GM12878 (cell line): ENCODE measurements around the gene SCARF1. TPM values are rescaled to one million over a fixed set of nuclear protein-coding genes. Genes with fewer than 3 reads are reported as not detected.
A peak's percentile ranks its signal among the peaks of the same experiment; 100 is the strongest.

ENCODE experiments used
- ATAC-seq: fragments of 200-7000 bp; cut with Tn5 transposase; 3 replicates; pipeline ENCODE4 v1.9.1; 2020; ENCODE audit warnings: mild to moderate bottlenecking, moderate library complexity
- BruUV-seq: library from RNA; stranded (reverse); fragments of 400-500 nt; replicated peaks from 2 replicates; lab custom pipeline; 2021; lab: Mats Ljungman, UMichigan
- CTCF ChIA-PET: fragments of 300-600 bp; sonication (Branson Sonifier 250); formaldehyde crosslinking; extraction: SDS; loops from one replicate; lab custom pipeline; 2021; ENCODE audit warnings: inconsistent platforms; lab: Yijun Ruan, JAX
- POLR2A ChIA-PET: fragments of 350-600 bp; formaldehyde crosslinking; extraction: SDS; loops from one replicate; lab custom pipeline; 2021; ENCODE audit warnings: inconsistent platforms; lab: Charles Lee
- RAD21 ChIA-PET: fragments of 300-600 bp; sonication (Branson Sonifier 250); formaldehyde crosslinking; loops from one replicate; lab custom pipeline; 2023; ENCODE audit warnings: antibody characterized with exemption; ENCODE audit not compliant: unreplicated experiment; lab: Charles Lee
- SMC1A ChIA-PET: fragments of 300-600 bp; sonication (Branson Sonifier 250); formaldehyde crosslinking; loops from one replicate; lab custom pipeline; 2023; ENCODE audit not compliant: unreplicated experiment, uncharacterized antibody; lab: Charles Lee
- DNase-seq: peaks from one replicate; pipeline ENCODE4 v3.0.0-alpha.2; 2011; ENCODE audit warnings: low read depth, low spot score
- FAIRE-seq: peaks from 3 replicates; lab custom pipeline; 2011; peaks lifted over from hg19 to GRCh38; lab: Jason Lieb, UNC
- H2AFZ ChIP-seq: 2 replicates; pipeline ENCODE4 v1.6.0; 2011; ENCODE audit warnings: low read depth, low read length, control low read depth; ENCODE audit not compliant: control insufficient read depth
- H3K27ac ChIP-seq: 2 replicates; pipeline ENCODE4 v1.5.1; 2011; ENCODE audit warnings: control low read depth; ENCODE audit not compliant: control insufficient read depth, insufficient read depth
- H3K27me3 ChIP-seq, 2 experiments: replicated peaks in 1 of 2; 2 replicates each; pipeline versions ENCODE4 v1.6.0 to v1.6.1; 2011; ENCODE audit warnings: low read length in 1 of 2; ENCODE audit not compliant: control insufficient read depth in 2 of 2, insufficient read depth in 2 of 2
- H3K36me3 ChIP-seq, 2 experiments: 2 replicates each; pipeline ENCODE4 v1.5.1; 2011; ENCODE audit warnings: low read length in 1 of 2; ENCODE audit not compliant: control insufficient read depth in 2 of 2, insufficient read depth in 2 of 2
- H3K4me1 ChIP-seq: 2 replicates; pipeline ENCODE4 v1.6.1; 2011; ENCODE audit warnings: mild to moderate bottlenecking, low read length, moderate library complexity, mixed read lengths; ENCODE audit not compliant: control insufficient read depth, insufficient read depth
- H3K4me2 ChIP-seq: 2 replicates; pipeline ENCODE4 v1.6.0; 2011; ENCODE audit warnings: control low read depth; ENCODE audit not compliant: control insufficient read depth, insufficient read depth
- H3K4me3 ChIP-seq: fragments of 200-600 bp; sonication (generic); 2 replicates; pipeline ENCODE4 v1.5.1; 2016
- H3K79me2 ChIP-seq: 2 replicates; pipeline ENCODE4 v1.6.0; 2011; ENCODE audit warnings: low read length; ENCODE audit not compliant: control insufficient read depth, insufficient read depth
- H3K9ac ChIP-seq: 2 replicates; pipeline ENCODE4 v1.8.0; 2011; ENCODE audit warnings: low read length, control low read depth, mixed read lengths; ENCODE audit not compliant: control insufficient read depth, insufficient read depth
- H3K9me3 ChIP-seq: replicated peaks from 3 replicates; pipeline ENCODE4 v1.5.1; 2011; ENCODE audit warnings: mild to moderate bottlenecking, low read length; ENCODE audit not compliant: control insufficient read depth, insufficient read depth
- H4K20me1 ChIP-seq: 2 replicates; pipeline ENCODE4 v1.6.0; 2011; ENCODE audit not compliant: control insufficient read depth, insufficient read depth
- BACH1 ChIP-seq: fragments of 450-650 bp; IDR thresholded peaks from 2 replicates; pipeline ENCODE4 v1.6.1; 2017; ENCODE audit warnings: mild to moderate bottlenecking, borderline replicate concordance
- BHLHE40 ChIP-seq, 2 experiments: fragments of 450-650 bp in 1 of 2; IDR thresholded peaks; 2 replicates each; pipeline ENCODE4 v1.6.1; 2011 to 2017; ENCODE audit warnings: low read depth in 2 of 2, borderline replicate concordance in 1 of 2, improper control_type of control experiment in 1 of 2, low read length in 1 of 2, mild to moderate bottlenecking in 1 of 2
- DPF2 ChIP-seq: fragments of 450-650 bp; IDR thresholded peaks from 2 replicates; pipeline ENCODE4 v1.6.1; 2017; ENCODE audit warnings: mild to moderate bottlenecking
- EED ChIP-seq: sonication (generic); IDR thresholded peaks from 2 replicates; pipeline ENCODE4 v1.6.1; 2016; ENCODE audit warnings: antibody characterized with exemption, low read depth
- EGR1 ChIP-seq, 2 experiments: IDR thresholded peaks; 1 replicate in 1 of 2; 2 replicates in 1 of 2; pipeline ENCODE4 v1.6.1; 2011 to 2012; ENCODE audit warnings: low read depth in 2 of 2, low read length in 2 of 2, borderline replicate concordance in 1 of 2, mild to moderate bottlenecking in 1 of 2, moderate library complexity in 1 of 2
- HDGF ChIP-seq: fragments of 450-650 bp; IDR thresholded peaks from 2 replicates; pipeline ENCODE4 v1.6.1; 2016; ENCODE audit warnings: antibody characterized with exemption
- IKZF2 ChIP-seq, 2 experiments: fragments of 450-650 bp; IDR thresholded peaks; 2 replicates each; pipeline ENCODE4 v1.6.1; 2017; ENCODE audit warnings: mild to moderate bottlenecking in 2 of 2, moderate library complexity in 2 of 2
- JUNB ChIP-seq: IDR thresholded peaks from 2 replicates; pipeline ENCODE4 v1.6.1; 2016; ENCODE audit warnings: antibody characterized with exemption, mild to moderate bottlenecking
- MEF2B ChIP-seq: fragments of 450-650 bp; IDR thresholded peaks from 2 replicates; pipeline ENCODE4 v1.6.1; 2018; ENCODE audit warnings: mild to moderate bottlenecking, moderate library complexity; ENCODE audit not compliant: partially characterized antibody, poor library complexity, severe bottlenecking
- MLLT1 ChIP-seq: fragments of 450-650 bp; IDR thresholded peaks from 2 replicates; pipeline ENCODE4 v1.6.1; 2016; ENCODE audit warnings: mild to moderate bottlenecking
- MYB ChIP-seq: fragments of 150-350 bp; IDR thresholded peaks from 2 replicates; pipeline ENCODE4 v1.6.1; 2014; ENCODE audit warnings: mild to moderate bottlenecking, low read depth, low read length, borderline replicate concordance
- NFIC ChIP-seq: IDR thresholded peaks from 2 replicates; pipeline ENCODE4 v1.6.1; 2012; ENCODE audit warnings: low read depth, mild to moderate bottlenecking, inconsistent platforms, low read length, moderate library complexity
- NR2F1 ChIP-seq: fragments of 450-650 bp; conservative IDR thresholded peaks from 2 replicates; pipeline ENCODE4 v1.6.1; 2017; ENCODE audit warnings: mild to moderate bottlenecking
- POLR2A ChIP-seq: IDR thresholded peaks from 2 replicates; pipeline ENCODE4 v1.6.1; 2011; ENCODE audit warnings: low read depth, mild to moderate bottlenecking, low read length
- RELB ChIP-seq: fragments of 450-650 bp; IDR thresholded peaks from 2 replicates; pipeline ENCODE4 v1.6.1; 2017; ENCODE audit warnings: low read depth, mild to moderate bottlenecking, moderate library complexity
- RUNX3 ChIP-seq: IDR thresholded peaks from 2 replicates; pipeline ENCODE4 v1.6.1; 2012; ENCODE audit warnings: low read length, inconsistent platforms
- SMARCA5 ChIP-seq: fragments of 450-650 bp; IDR thresholded peaks from 2 replicates; pipeline ENCODE4 v1.6.1; 2017; ENCODE audit warnings: mild to moderate bottlenecking
- SPI1 ChIP-seq: IDR thresholded peaks from 2 replicates; pipeline ENCODE4 v1.6.1; 2011; ENCODE audit warnings: low read depth, mild to moderate bottlenecking, low read length, moderate library complexity, borderline replicate concordance; ENCODE audit not compliant: insufficient read depth
- TCF12 ChIP-seq: IDR thresholded peaks from 2 replicates; pipeline ENCODE4 v1.6.1; 2011; ENCODE audit warnings: low read depth, mild to moderate bottlenecking, low read length
- TCF3 ChIP-seq: IDR thresholded peaks from 2 replicates; pipeline ENCODE4 v1.6.1; 2012; ENCODE audit warnings: low read depth, mild to moderate bottlenecking, low read length, borderline replicate concordance; ENCODE audit not compliant: insufficient read depth
- YBX1 ChIP-seq: fragments of 450-650 bp; IDR thresholded peaks from 2 replicates; pipeline ENCODE4 v1.6.1; 2016; ENCODE audit warnings: antibody characterized with exemption
- YY1 ChIP-seq: IDR thresholded peaks from 2 replicates; pipeline ENCODE4 v1.6.1; 2011; ENCODE audit warnings: low read depth, mild to moderate bottlenecking, low read length
- WGBS: methylation state at CpG from one replicate; pipeline ENCODE4 v1.1.6; 2016; ENCODE audit warnings: low lambda C conversion rate; ENCODE audit not compliant: insufficient replicate concordance, insufficient coverage; ENCODE audit errors: missing lambda C conversion rate; 5-methylcytosine and 5-hydroxymethylcytosine counted together
- in situ Hi-C: fragments of 300-500 bp; cut with MboI; formaldehyde crosslinking; loops from 9 replicates; pipeline ENCODE4 v1.14.3; 2018; ENCODE audit warnings: mixed read lengths
- intact Hi-C: fragments of 100-400 bp; cut with micrococcal nuclease; formaldehyde crosslinking; loops from one replicate; pipeline ENCODE4 v1.14.2; 2022; ENCODE audit not compliant: unreplicated experiment
- polyA plus RNA-seq, 11 experiments: library from polyadenylated mRNA; depleted of rRNA in 4 of 11; unstranded in 6 of 11; stranded (reverse) in 5 of 11; fragments of >200 nt; fragmentation: Nextera tagmentation in 4 of 11; fragmentation: Illumina TruSeq in 1 of 11; extraction: Ambion mirVana in 4 of 11; extraction: Trizol in 1 of 11; gene quantifications; 1 replicate in 1 of 11; 2 replicates in 10 of 11; pipeline versions ENCODE4 v1.2.1 to v1.2.3, GENCODE V29; 2011 to 2016; ENCODE audit warnings: inconsistent platforms in 2 of 11, missing spikeins in 2 of 11, low read depth in 1 of 11
- total RNA-seq, 4 experiments: library from RNA; depleted of rRNA in 3 of 4; stranded (reverse); fragments of >200 nt in 3 of 4; fragmentation: Illumina TruSeq in 1 of 4; extraction: Trizol in 1 of 4; gene quantifications; 2 replicates each; pipeline versions ENCODE4 v1.2.1 to v1.2.3, GENCODE V29; 2013 to 2021

SCARF1 gene
- total and polyA plus RNA-seq, 10 of the 15 experiments (the other 5 are each of a cell fraction or from before 2014, with no cell fraction given) = 0.10 to 1.7 (median 0.43) TPM

DNA sequence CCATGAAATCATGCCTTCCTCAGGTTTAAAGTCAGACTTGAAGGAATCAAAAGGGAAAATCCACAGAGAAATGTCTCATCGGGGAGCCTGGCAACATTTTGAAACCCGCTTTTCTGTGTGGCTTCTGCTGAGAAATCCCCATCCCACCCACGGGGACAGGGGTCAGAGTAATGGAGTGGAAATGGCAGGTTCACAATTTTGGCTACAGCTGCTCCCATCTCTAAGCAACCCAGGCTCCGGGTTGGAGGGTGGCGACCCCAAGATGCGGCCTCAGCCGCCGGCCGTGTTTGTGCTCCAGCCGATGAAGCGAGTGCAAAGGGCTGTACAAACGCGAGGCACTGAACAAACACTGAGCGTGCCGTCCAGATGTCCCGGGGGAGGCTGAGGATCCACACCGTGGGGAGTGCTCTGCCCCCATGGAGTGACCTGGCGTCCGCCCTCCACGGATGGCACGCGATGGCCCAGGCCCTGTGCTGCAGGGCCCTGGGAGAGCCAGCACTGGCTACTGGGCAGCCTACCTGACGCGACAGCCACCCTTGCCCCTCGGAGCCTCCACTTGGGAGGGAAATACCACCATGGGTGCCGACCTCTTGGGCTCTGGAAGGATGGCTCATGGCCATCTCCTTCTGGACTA lies 39.1 kb downstream of the SCARF1 start:
- Histone ChIP-seq H3K9ac (peak overlapping the region; percentile 64), H3K4me3 (no peak overlapping the region), H3K27me3 (no peaks in the 10 kb centered on the region), H3K36me3 (no peaks in the 10 kb centered on the region), H3K9me3 (peaks cover 1% of the 10 kb centered on the region; the same call in 1 of the 3 replicates), H3K79me2 (no peaks in the 10 kb centered on the region), H2AFZ (peak overlapping the region; percentile 75), H4K20me1 (no peaks in the 10 kb centered on the region), H3K4me2 (peak overlapping the region; percentile 88), H3K4me1 (peaks cover 32% of the 10 kb centered on the region), H3K27ac (peak overlapping the region; percentile 85)
- CTCF ChIA-PET = interaction anchor here (2.0 to 4.5 kb wide), 6 partner anchors 8 to 42 kb away, joined by 5 to 37 read pairs (median 16); partner anchors contain the start of genes RILP and SLC43A2
- in situ Hi-C loops (no loop called here), intact Hi-C loops (loop anchor here (2.0 kb wide), 1 partner anchor 20 kb away; no protein-coding TSS in a partner anchor)
- WGBS = under 1% methylated on average over 26 of the region's 26 CpGs
- ATAC-seq (peak; percentile 55), DNase-seq (no peak), FAIRE-seq (no peak)
- SMC1A ChIA-PET = interaction anchor here (0.9 to 5.0 kb wide), 10 partner anchors 13 to 393 kb away, joined by 3 to 34 read pairs (median 8); partner anchors contain the start of gene SLC43A2
- POLR2A ChIA-PET = interaction anchor here (0.6 to 3.7 kb wide), 11 partner anchors 9 to 176 kb away, joined by 3 to 56 read pairs (median 4); partner anchors contain the start of genes INPP5K and SLC43A2
- RAD21 ChIA-PET = interaction anchor here (0.8 to 6.8 kb wide), 11 partner anchors 13 to 110 kb away, joined by 3 to 86 read pairs (median 5); partner anchors contain the start of genes INPP5K and SLC43A2
- BruUV-seq = no TSS peak
- peak; percentile 56 for TF ChIP-seq RUNX3
- no peak for TF ChIP-seq MYB
- peak; percentile 37 to 48; a peak in 2 of 4 replicates for TF ChIP-seq IKZF2 (IDR thresholded peaks at IDR 0.05)
- peak; percentile 56; the same call in 1 of the 2 replicates for TF ChIP-seq POLR2A
- TF ChIP-seq EGR1 (IDR thresholded peaks at IDR 0.05; ENCODE audit: borderline replicate concordance in 1 of 2, low read depth in 2 of 2, low read length in 2 of 2) = 0 out of 3 replicates have a peak, but pooled peaks of 1 of the 2 experiments have one; percentile 67
- TF ChIP-seq HDGF = peak; percentile 74
- peak; percentile 64 for TF ChIP-seq RELB
- peak; percentile 61; the same call in 1 of the 2 replicates for TF ChIP-seq YY1
- no peak for TF ChIP-seq JUNB
- TF ChIP-seq NR2F1 = peak; percentile 96
- peak; percentile 56 for TF ChIP-seq EED
- TF ChIP-seq SMARCA5 = peak; percentile 41; the same call in 1 of the 2 replicates
- TF ChIP-seq TCF3 = peak; percentile 72; the same call in 1 of the 2 replicates
- TF ChIP-seq YBX1 = no peak
- peak; percentile 71 for TF ChIP-seq DPF2
- peak in 1 of 2 experiments; percentile 58; a peak in 2 of 4 replicates for TF ChIP-seq BHLHE40 (IDR thresholded peaks at IDR 0.05; ENCODE audit: borderline replicate concordance in 1 of 2, low read depth in 2 of 2, low read length in 1 of 2)
- TF ChIP-seq MLLT1 = peak; percentile 87
- no peak for TF ChIP-seq SPI1
- no peak; the same call in 1 of the 2 replicates for TF ChIP-seq TCF12
- 0 out of 2 replicates have a peak, but pooled peaks have one; percentile 17 for TF ChIP-seq NFIC
- TF ChIP-seq BACH1 = peak; percentile 28; the same call in 1 of the 2 replicates
- peak; percentile 40 for TF ChIP-seq MEF2B
